Medulla oblongata (tissue), 1 donor: ENCODE measurements around the gene ASPA.

Experiments
- DNase-seq: peaks from one replicate; pipeline ENCODE4 v3.0.0-alpha.2; 2015; ENCODE audit errors: extremely low spot score

Gene ASPA

GRCh38 chr17:3534881-3535252, 59.1 kb downstream of the ASPA start:
- peak; percentile 75 for DNase-seq

GRCh38 chr17:3535253-3535995, 59.6 kb downstream of the ASPA start:
- peak; percentile 81 for DNase-seq

- no peak for DNase-seq
Observed at GRCh38 chr17:3536716-3537115, 60.9 kb downstream of the ASPA start.

- DNase-seq: no peak
Observed at GRCh38 chr17:3539881-3540540, 64.2 kb downstream of the ASPA start.

- DNase-seq: no peak
Observed at GRCh38 chr17:3542410-3543088, 66.8 kb downstream of the ASPA start.

- no peak for DNase-seq
Observed at GRCh38 chr17:3543453-3543852, 67.7 kb downstream of the ASPA start.

GRCh38 chr17:3544365-3544764, 68.6 kb downstream of the ASPA start:
- no peak for DNase-seq

GRCh38 chr17:3545151-3545550, 69.4 kb downstream of the ASPA start:
- no peak for DNase-seq

- no peak for DNase-seq
Observed at GRCh38 chr17:3546521-3546920, 70.7 kb downstream of the ASPA start.

GRCh38 chr17:3546997-3547396, 71.2 kb downstream of the ASPA start:
- no peak for DNase-seq

GRCh38 chr17:3547628-3548027, 71.8 kb downstream of the ASPA start:
- no peak for DNase-seq

GRCh38 chr17:3549610-3550162, 73.9 kb downstream of the ASPA start:
- no peak for DNase-seq

- DNase-seq: no peak
Observed at GRCh38 chr17:3551189-3551588, 75.4 kb downstream of the ASPA start.

- DNase-seq: no peak
Observed at GRCh38 chr17:3552916-3553315, 77.1 kb downstream of the ASPA start.
